ENCODE measurements around the gene CADM2. TPM values are rescaled to one million over a fixed set of nuclear protein-coding genes. Genes with fewer than 3 reads are reported as not detected.

Gene CADM2
- total RNA-seq, 1 donor from 2014 or later = 3.3 TPM

- no peaks in the 10 kb centered on the region for H3K36me3 Mint-ChIP-seq
- no peaks in the 10 kb centered on the region for H3K9me3 Mint-ChIP-seq
- no peak overlapping the region for H3K27ac Mint-ChIP-seq
- no peak for TF ChIP-seq CTCF (IDR thresholded peaks at IDR 0.05; ENCODE audit: unreplicated experiment)
- no peaks in the 10 kb centered on the region for H3K27me3 Mint-ChIP-seq (ENCODE audit: low read depth)
- no peak overlapping the region for H3K4me3 Mint-ChIP-seq
- DNase-seq (ENCODE audit: low spot score in 2 of 2, unreplicated experiment in 2 of 2) = no peak
- H3K4me1 Mint-ChIP-seq = no peaks in the 10 kb centered on the region
These were observed 62.0 kb downstream of the CADM2 start for GRCh38 chr3:85020828-85021227.

GRCh38 chr3:85030052-85030451 lies 71.3 kb downstream of the CADM2 start:
- H3K27me3 Mint-ChIP-seq (ENCODE audit: low read depth) = no peaks in the 10 kb centered on the region
- H3K27ac Mint-ChIP-seq = no peak overlapping the region
- TF ChIP-seq CTCF (IDR thresholded peaks at IDR 0.05; ENCODE audit: unreplicated experiment) = no peak
- H3K4me3 Mint-ChIP-seq = no peak overlapping the region
- no peaks in the 10 kb centered on the region for H3K36me3 Mint-ChIP-seq
- DNase-seq (ENCODE audit: low spot score in 2 of 2, unreplicated experiment in 2 of 2) = no peak
- no peaks in the 10 kb centered on the region for H3K4me1 Mint-ChIP-seq
- no peaks in the 10 kb centered on the region for H3K9me3 Mint-ChIP-seq

GRCh38 chr3:85037203-85037602 lies 78.4 kb downstream of the CADM2 start:
- Mint-ChIP-seq H3K4me3 (no peak overlapping the region), H3K9me3 (no peaks in the 10 kb centered on the region), H3K36me3 (no peaks in the 10 kb centered on the region), H3K27ac (no peak overlapping the region), H3K4me1 (no peaks in the 10 kb centered on the region), H3K27me3 (ENCODE audit: low read depth) (no peaks in the 10 kb centered on the region)
- DNase-seq (ENCODE audit: low spot score in 2 of 2, unreplicated experiment in 2 of 2) = no peak
- no peak for TF ChIP-seq CTCF (IDR thresholded peaks at IDR 0.05; ENCODE audit: unreplicated experiment)

GRCh38 chr3:85041001-85041400 lies 82.2 kb downstream of the CADM2 start:
- TF ChIP-seq CTCF (IDR thresholded peaks at IDR 0.05; ENCODE audit: unreplicated experiment) = no peak
- Mint-ChIP-seq H3K36me3 (no peaks in the 10 kb centered on the region), H3K9me3 (no peaks in the 10 kb centered on the region), H3K4me3 (no peak overlapping the region), H3K27ac (no peak overlapping the region), H3K4me1 (no peaks in the 10 kb centered on the region), H3K27me3 (ENCODE audit: low read depth) (no peaks in the 10 kb centered on the region)
- DNase-seq (ENCODE audit: low spot score in 2 of 2, unreplicated experiment in 2 of 2) = no peak

GRCh38 chr3:85041562-85042055 lies 82.8 kb downstream of the CADM2 start:
- no peaks in the 10 kb centered on the region for H3K36me3 Mint-ChIP-seq
- H3K27me3 Mint-ChIP-seq (ENCODE audit: low read depth) = no peaks in the 10 kb centered on the region
- no peak overlapping the region for H3K4me3 Mint-ChIP-seq
- H3K27ac Mint-ChIP-seq = no peak overlapping the region
- H3K9me3 Mint-ChIP-seq = no peaks in the 10 kb centered on the region
- H3K4me1 Mint-ChIP-seq = no peaks in the 10 kb centered on the region
- DNase-seq (ENCODE audit: low spot score in 2 of 2, unreplicated experiment in 2 of 2) = no peak
- TF ChIP-seq CTCF (IDR thresholded peaks at IDR 0.05; ENCODE audit: unreplicated experiment) = no peak

GRCh38 chr3:85050821-85051220 lies 92.0 kb downstream of the CADM2 start:
- Mint-ChIP-seq H3K27ac (no peak overlapping the region), H3K27me3 (ENCODE audit: low read depth) (no peaks in the 10 kb centered on the region), H3K4me3 (no peak overlapping the region), H3K36me3 (no peaks in the 10 kb centered on the region), H3K9me3 (peaks cover 5% of the 10 kb centered on the region), H3K4me1 (no peaks in the 10 kb centered on the region)
- no peak for TF ChIP-seq CTCF (IDR thresholded peaks at IDR 0.05; ENCODE audit: unreplicated experiment)
- no peak for DNase-seq (ENCODE audit: low spot score in 2 of 2, unreplicated experiment in 2 of 2)
